GM10266 (cell line): Measurements from ENCODE around the gene PPFIA3.

Source experiments
- DNase-seq: peaks from one replicate; pipeline ENCODE4 v3.0.0; 2012; ENCODE audit errors: extremely low spot score
- CTCF ChIP-seq: IDR thresholded peaks from 2 replicates; pipeline ENCODE4 v1.5.1; 2012; ENCODE audit warnings: mild to moderate bottlenecking, low read depth; ENCODE audit not compliant: control insufficient read depth, insufficient read depth; ENCODE audit errors: missing control alignments

The PPFIA3 gene

GRCh38 chr19:49092686-49093085 lies 26.7 kb upstream of the PPFIA3 start:
- no peak for TF ChIP-seq CTCF
- no peak for DNase-seq

- TF ChIP-seq CTCF, result no peak
- no peak for DNase-seq
Measured at GRCh38 chr19:49094505-49095482, 24.6 kb upstream of the PPFIA3 start.

GRCh38 chr19:49097453-49098288 lies 21.7 kb upstream of the PPFIA3 start:
- peak; percentile 98 for TF ChIP-seq CTCF

GRCh38 chr19:49098795-49099194 lies 20.5 kb upstream of the PPFIA3 start:
- no peak for DNase-seq
- TF ChIP-seq CTCF, result no peak

More at GRCh38 chr19:49097453-49098288, 21.7 kb upstream of the PPFIA3 start:
- peak; percentile 84 for DNase-seq

- DNase-seq, result no peak
- TF ChIP-seq CTCF, result no peak
Measured at GRCh38 chr19:49101160-49101559, 18.2 kb upstream of the PPFIA3 start.

- no peak for DNase-seq
- no peak for TF ChIP-seq CTCF
Measured at GRCh38 chr19:49102303-49102702, 17.0 kb upstream of the PPFIA3 start.
